AG20443 (cell line): ENCODE measurements around the gene LRRC75B.
A peak's percentile ranks its signal among the peaks of the same experiment; 100 is the strongest.

ENCODE experiments used
- DNase-seq: peaks from one replicate; pipeline ENCODE4 v3.0.0; 2012; ENCODE audit warnings: low spot score, mixed read lengths

Gene LRRC75B

GRCh38 chr22:24585461-24585860 is 7.4 kb downstream of the LRRC75B start:
- no peak for DNase-seq

- no peak for DNase-seq
These were observed 7.9 kb downstream of the LRRC75B start for GRCh38 chr22:24584871-24585411.

GRCh38 chr22:24584166-24584790 is 8.6 kb downstream of the LRRC75B start:
- DNase-seq = no peak

- peak; percentile 30 for DNase-seq
These were observed 9.4 kb downstream of the LRRC75B start for GRCh38 chr22:24583221-24584165.

GRCh38 chr22:24582056-24582814 is 10.6 kb downstream of the LRRC75B start:
- DNase-seq = no peak

GRCh38 chr22:24580276-24580675 is 12.6 kb downstream of the LRRC75B start:
- peak; percentile 71 for DNase-seq

GRCh38 chr22:24579258-24579601 is 13.6 kb downstream of the LRRC75B start:
- DNase-seq = no peak

- no peak for DNase-seq
These were observed 14.3 kb downstream of the LRRC75B start for GRCh38 chr22:24578355-24579257.

GRCh38 chr22:24576778-24577177 is 16.1 kb downstream of the LRRC75B start:
- no peak for DNase-seq

GRCh38 chr22:24571266-24571665 is 21.6 kb downstream of the LRRC75B start:
- no peak for DNase-seq

GRCh38 chr22:24567668-24568067 is 25.2 kb downstream of the LRRC75B start:
- no peak for DNase-seq

GRCh38 chr22:24566899-24567511 is 25.9 kb downstream of the LRRC75B start:
- DNase-seq = no peak

- DNase-seq = no peak
These were observed 27.8 kb downstream of the LRRC75B start for GRCh38 chr22:24565077-24565476.

GRCh38 chr22:24564376-24565058 is 28.4 kb downstream of the LRRC75B start:
- no peak for DNase-seq

- DNase-seq = no peak
These were observed 29.6 kb downstream of the LRRC75B start for GRCh38 chr22:24563246-24563645.

GRCh38 chr22:24559471-24559870 is 33.4 kb downstream of the LRRC75B start:
- DNase-seq = no peak

GRCh38 chr22:24555165-24556039 is 37.5 kb downstream of the LRRC75B start, which contains the start of gene SNRPD3:
Gene SNRPD3, plus strand, starts transcription at chr22:24555999. Its CDS starts 1,676 bp downstream, at chr22:24557675.
- peak; percentile 100 for DNase-seq

- peak; percentile 40 for DNase-seq
These were observed 38.3 kb downstream of the LRRC75B start, which contains the start of gene GUCD1 for GRCh38 chr22:24554313-24555164. Gene GUCD1, minus strand, starts transcription at chr22:24555138. Its CDS starts 147 bp downstream, at chr22:24554991.
